Subcutaneous adipose tissue (tissue), 4 donors: ENCODE data around the gene ADAMTS7. TPM values are rescaled to one million over a fixed set of nuclear protein-coding genes. Genes with fewer than 3 reads are reported as not detected.

ENCODE experiments used
- total RNA-seq, 4 donors: library from RNA; depleted of rRNA; stranded (reverse); fragments of >200 nt; gene quantifications; one replicate each; pipeline ENCODE4 v1.1.0, GENCODE V29; 2016
- TF ChIP-seq, protein P1 (sequence below): fragments of 450-650 bp; IDR thresholded peaks from one replicate; pipeline ENCODE4 v1.5.1; 2016; ENCODE audit warnings: low read depth, mild to moderate bottlenecking, control low read depth, antibody characterized with exemption, moderate library complexity

The ADAMTS7 gene
- total RNA-seq, 4 donors from 2014 or later, result 4.6 to 10.2 (median 7.8) TPM

DNA sequence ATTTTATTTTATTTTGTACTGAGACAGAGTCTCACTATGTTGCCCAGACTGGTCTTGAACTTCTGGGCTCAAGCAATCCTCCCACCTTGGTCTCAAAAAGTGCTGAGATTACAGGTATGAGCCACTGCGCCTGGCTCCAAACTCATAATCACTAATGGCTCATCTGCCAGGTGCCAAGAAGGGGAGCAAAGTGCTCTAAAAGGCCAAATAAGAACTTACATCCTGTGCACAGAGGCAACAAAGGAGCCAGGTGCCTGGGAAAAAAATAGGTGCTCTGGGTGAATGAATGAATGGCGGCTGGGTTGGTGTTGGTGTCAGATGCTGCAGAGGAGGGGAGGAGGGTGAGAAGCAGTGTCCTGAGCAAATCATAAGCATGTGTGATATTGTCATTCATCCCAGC is 25.9 kb upstream of the ADAMTS7 start:
- TF ChIP-seq, protein P1, sequence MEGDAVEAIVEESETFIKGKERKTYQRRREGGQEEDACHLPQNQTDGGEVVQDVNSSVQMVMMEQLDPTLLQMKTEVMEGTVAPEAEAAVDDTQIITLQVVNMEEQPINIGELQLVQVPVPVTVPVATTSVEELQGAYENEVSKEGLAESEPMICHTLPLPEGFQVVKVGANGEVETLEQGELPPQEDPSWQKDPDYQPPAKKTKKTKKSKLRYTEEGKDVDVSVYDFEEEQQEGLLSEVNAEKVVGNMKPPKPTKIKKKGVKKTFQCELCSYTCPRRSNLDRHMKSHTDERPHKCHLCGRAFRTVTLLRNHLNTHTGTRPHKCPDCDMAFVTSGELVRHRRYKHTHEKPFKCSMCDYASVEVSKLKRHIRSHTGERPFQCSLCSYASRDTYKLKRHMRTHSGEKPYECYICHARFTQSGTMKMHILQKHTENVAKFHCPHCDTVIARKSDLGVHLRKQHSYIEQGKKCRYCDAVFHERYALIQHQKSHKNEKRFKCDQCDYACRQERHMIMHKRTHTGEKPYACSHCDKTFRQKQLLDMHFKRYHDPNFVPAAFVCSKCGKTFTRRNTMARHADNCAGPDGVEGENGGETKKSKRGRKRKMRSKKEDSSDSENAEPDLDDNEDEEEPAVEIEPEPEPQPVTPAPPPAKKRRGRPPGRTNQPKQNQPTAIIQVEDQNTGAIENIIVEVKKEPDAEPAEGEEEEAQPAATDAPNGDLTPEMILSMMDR, result no peak

DNA sequence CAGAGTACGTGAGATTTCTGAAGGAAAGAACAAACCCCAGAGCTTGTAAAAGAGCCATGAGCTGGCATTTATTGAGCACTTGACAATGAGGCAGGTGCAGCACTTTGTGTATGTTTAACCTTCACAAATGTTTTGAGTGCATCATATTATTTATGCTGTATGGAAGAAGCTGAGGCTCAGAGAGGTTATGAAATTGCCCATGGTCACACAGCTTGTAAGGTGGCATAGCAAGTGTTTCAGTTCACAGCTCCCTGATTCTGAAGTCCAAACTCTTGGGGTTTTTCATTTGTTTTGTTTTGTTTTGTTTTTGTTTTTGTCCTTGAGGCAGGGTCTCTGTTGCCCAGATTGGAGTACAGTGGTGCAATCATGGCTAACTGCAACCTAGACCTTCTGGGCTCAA is 25.1 kb upstream of the ADAMTS7 start:
- TF ChIP-seq, protein P1, result no peak

GRCh38 chr15:78831229-78832207 is 20.3 kb upstream of the ADAMTS7 start:
- TF ChIP-seq, protein P1, result no peak

- TF ChIP-seq, protein P1, result no peak
Observed at GRCh38 chr15:78830514-78831228, 19.4 kb upstream of the ADAMTS7 start.

GRCh38 chr15:78828920-78829319 is 17.7 kb upstream of the ADAMTS7 start:
- TF ChIP-seq, protein P1, result no peak

GRCh38 chr15:78822514-78822913 is 11.2 kb upstream of the ADAMTS7 start:
- TF ChIP-seq, protein P1, result no peak

DNA sequence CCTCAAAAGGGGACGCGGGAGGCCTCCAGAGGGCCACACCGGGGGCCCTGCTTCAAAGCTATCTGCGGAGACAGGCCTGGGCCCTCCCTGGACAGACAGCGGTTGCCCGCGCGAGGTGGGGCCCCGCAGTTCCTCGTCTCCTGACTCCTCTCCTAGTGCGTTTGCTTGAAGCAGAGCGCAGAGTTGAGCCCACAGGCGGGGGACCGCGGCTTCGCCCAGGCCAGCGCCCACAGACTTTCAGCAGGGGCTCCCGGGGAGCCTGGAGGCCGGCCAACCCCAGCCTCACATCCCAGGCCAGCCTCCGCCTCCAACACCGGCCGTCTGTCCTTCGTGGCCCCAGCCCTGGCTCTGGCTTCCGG is 540 bp upstream of the ADAMTS7 start:
- TF ChIP-seq, protein P1, result no peak
